Upper lobe of left lung (tissue), 4 donors: Measurements from ENCODE around the gene ITPR1.

Experiments
- CTCF ChIP-seq, 6 experiments: fragments of 450-650 bp in 4 of 6; fragments of 200-600 bp in 2 of 6; sonication (generic) in 2 of 6; IDR thresholded peaks; one replicate each; pipeline ENCODE4 v1.5.1; 2016 to 2019; ENCODE audit warnings: antibody characterized with exemption in 6 of 6
- POLR2A ChIP-seq, 4 donors: fragments of 450-650 bp; IDR thresholded peaks; one replicate each; pipeline ENCODE4 v1.5.1; 2016 to 2017; ENCODE audit warnings: antibody characterized with exemption in 4 of 4, mild to moderate bottlenecking in 2 of 4
- POLR2AphosphoS5 ChIP-seq, 2 donors: sonication (generic); formaldehyde crosslinking; IDR thresholded peaks; one replicate each; pipeline ENCODE4 v1.5.1; 2017; ENCODE audit warnings: antibody characterized with exemption in 2 of 2

GRCh38 chr3:4794798-4795197 is 301.6 kb downstream of the ITPR1 start:
- TF ChIP-seq CTCF (IDR thresholded peaks at IDR 0.05) (no peak), POLR2AphosphoS5 (IDR thresholded peaks at IDR 0.05) (no peak), POLR2A (IDR thresholded peaks at IDR 0.05) (no peak)
